T-cell (primary cell): Measurements from ENCODE around the gene UBE2J1. TPM values are rescaled to one million over a fixed set of nuclear protein-coding genes. Genes with fewer than 3 reads are reported as not detected.
"Not testable (repeated sequence)": the region's sequence is repeated elsewhere in the genome, so short reads cannot be mapped to it uniquely, and the experiment has no call there.

Experiments used
- ATAC-seq, 4 experiments: fragments of 200-7000 bp in 3 of 4; fragments of 150-1000 bp in 1 of 4; cut with Tn5 transposase; replicated peaks in 1 of 4; 1 replicate in 3 of 4; 2 replicates in 1 of 4; pipeline ENCODE4 v1.10.0; 2021; ENCODE audit warnings: moderate library complexity in 3 of 4, mild to moderate bottlenecking in 2 of 4, moderate number of reproducible peaks in 1 of 4
- CTCF ChIA-PET, 2 donors: fragments of 300-600 bp; sonication (Branson Sonifier 250); formaldehyde crosslinking; loops; one replicate each; lab custom pipeline; 2022; ENCODE audit warnings: antibody characterized with exemption in 2 of 2; lab: Charles Lee
- POLR2A ChIA-PET, 2 donors: fragments of 300-600 bp; sonication (Branson Sonifier 250); formaldehyde crosslinking; loops; one replicate each; lab custom pipeline; 2022; ENCODE audit warnings: antibody characterized with exemption in 2 of 2; lab: Charles Lee
- DNase-seq, 35 experiments: peaks; one replicate each; pipeline versions ENCODE4 v3.0.0 to v3.0.0-alpha.2; 2013 to 2023
- H3K27ac ChIP-seq: one replicate; pipeline ENCODE4 v1.5.1; 2013; ENCODE audit warnings: low read length
- H3K27me3 ChIP-seq, 2 experiments: replicated peaks in 1 of 2; 1 replicate in 1 of 2; 2 replicates in 1 of 2; pipeline versions ENCODE4 v1.6.1 to v1.7.0; 2013; ENCODE audit warnings: low read length in 1 of 2, mixed read lengths in 1 of 2; ENCODE audit not compliant: control insufficient read depth in 2 of 2, insufficient read depth in 2 of 2; ENCODE audit errors: extremely low read depth in 1 of 2
- H3K36me3 ChIP-seq, 2 donors: 1 replicate in 1 of 2; 2 replicates in 1 of 2; pipeline versions ENCODE4 v1.6.1 to v1.7.0; 2013; ENCODE audit warnings: low read length in 1 of 2; ENCODE audit not compliant: control insufficient read depth in 2 of 2, insufficient read depth in 1 of 2; ENCODE audit errors: extremely low read depth in 1 of 2
- H3K4me1 ChIP-seq, 2 experiments: 1 replicate in 1 of 2; 2 replicates in 1 of 2; pipeline versions ENCODE4 v1.6.1 to v1.7.0; 2013; ENCODE audit warnings: low read length in 2 of 2, mixed read lengths in 1 of 2; ENCODE audit not compliant: insufficient read depth in 2 of 2, control insufficient read depth in 1 of 2; ENCODE audit errors: extremely low read depth in 1 of 2
- H3K4me3 ChIP-seq, 2 donors: 1 replicate in 1 of 2; 2 replicates in 1 of 2; pipeline versions ENCODE4 v1.5.1 to v1.7.0; 2013; ENCODE audit warnings: mild to moderate bottlenecking in 2 of 2, low read length in 1 of 2, moderate library complexity in 1 of 2; ENCODE audit not compliant: control insufficient read depth in 1 of 2; ENCODE audit errors: extremely low read depth in 1 of 2
- H3K9me3 ChIP-seq: 2 replicates; pipeline ENCODE4 v1.7.0; 2013
- H3K27ac Mint-ChIP-seq, 2 donors: one replicate each; pipeline ENCODE4 v1.8.0; 2020 to 2021; ENCODE audit warnings: mild to moderate bottlenecking in 2 of 2, mixed read lengths in 2 of 2
- H3K27me3 Mint-ChIP-seq, 2 donors: one replicate each; pipeline ENCODE4 v1.8.0; 2021 to 2022; ENCODE audit warnings: mixed read lengths in 2 of 2
- H3K36me3 Mint-ChIP-seq: one replicate; pipeline ENCODE4 v1.8.0; 2021; ENCODE audit warnings: mixed read lengths
- H3K4me1 Mint-ChIP-seq, 3 donors: one replicate each; pipeline ENCODE4 v1.8.0; 2020 to 2022; ENCODE audit warnings: mixed read lengths in 3 of 3, mild to moderate bottlenecking in 1 of 3
- H3K4me3 Mint-ChIP-seq, 3 donors: one replicate each; pipeline ENCODE4 v1.8.0; 2020 to 2022; ENCODE audit warnings: mild to moderate bottlenecking in 3 of 3, mixed read lengths in 3 of 3, moderate library complexity in 3 of 3
- H3K9me3 Mint-ChIP-seq, 3 donors: one replicate each; pipeline ENCODE4 v1.8.0; 2020 to 2022; ENCODE audit warnings: mixed read lengths in 3 of 3
- WGBS: methylation state at CpG from one replicate; pipeline ENCODE4 v1.1.5; 2013; ENCODE audit warnings: missing lambda C conversion rate; ENCODE audit not compliant: insufficient coverage; 5-methylcytosine and 5-hydroxymethylcytosine counted together
- total RNA-seq, 35 experiments: library from RNA in 6 of 35; stranded (reverse) in 6 of 35; fragments of 120-200 nt in 1 of 35; gene quantifications; one replicate each; pipeline versions ENCODE4 v1.2.1 to v1.2.4 and lab custom pipeline; 2013 to 2026

Gene UBE2J1
- total RNA-seq, 5 donors from 2014 or later (not counting 1 experiment from before 2014, with no cell fraction given): 14.6 to 24.1 (median 22.6) TPM

GRCh38 chr6:89313006-89313405, 39.5 kb downstream of the UBE2J1 start:
- no peaks in the 10 kb centered on the region for H3K9me3 Mint-ChIP-seq
- no peak overlapping the region for H3K4me3 Mint-ChIP-seq
- no peak overlapping the region for H3K27ac ChIP-seq
- no peaks in the 10 kb centered on the region for H3K27me3 ChIP-seq
- H3K36me3 Mint-ChIP-seq: peaks cover 28% of the 10 kb centered on the region
- no peaks in the 10 kb centered on the region for H3K27me3 Mint-ChIP-seq
- no peak for DNase-seq
- POLR2A ChIA-PET: no interaction called here
- no peak overlapping the region for H3K4me3 ChIP-seq
- H3K36me3 ChIP-seq: peaks cover 3 to 4% of the 10 kb centered on the region in 2 donors
- ATAC-seq: no peak
- H3K27ac Mint-ChIP-seq: no peak overlapping the region
- CTCF ChIA-PET: no interaction called here
- H3K9me3 ChIP-seq: no peaks in the 10 kb centered on the region
- WGBS: no CpG with 5 or more reads among the region's 1 CpG
- peaks cover 0 to 3% (median 0%) of the 10 kb centered on the region in 3 donors for H3K4me1 Mint-ChIP-seq
- H3K4me1 ChIP-seq: no peaks in the 10 kb centered on the region

DNA sequence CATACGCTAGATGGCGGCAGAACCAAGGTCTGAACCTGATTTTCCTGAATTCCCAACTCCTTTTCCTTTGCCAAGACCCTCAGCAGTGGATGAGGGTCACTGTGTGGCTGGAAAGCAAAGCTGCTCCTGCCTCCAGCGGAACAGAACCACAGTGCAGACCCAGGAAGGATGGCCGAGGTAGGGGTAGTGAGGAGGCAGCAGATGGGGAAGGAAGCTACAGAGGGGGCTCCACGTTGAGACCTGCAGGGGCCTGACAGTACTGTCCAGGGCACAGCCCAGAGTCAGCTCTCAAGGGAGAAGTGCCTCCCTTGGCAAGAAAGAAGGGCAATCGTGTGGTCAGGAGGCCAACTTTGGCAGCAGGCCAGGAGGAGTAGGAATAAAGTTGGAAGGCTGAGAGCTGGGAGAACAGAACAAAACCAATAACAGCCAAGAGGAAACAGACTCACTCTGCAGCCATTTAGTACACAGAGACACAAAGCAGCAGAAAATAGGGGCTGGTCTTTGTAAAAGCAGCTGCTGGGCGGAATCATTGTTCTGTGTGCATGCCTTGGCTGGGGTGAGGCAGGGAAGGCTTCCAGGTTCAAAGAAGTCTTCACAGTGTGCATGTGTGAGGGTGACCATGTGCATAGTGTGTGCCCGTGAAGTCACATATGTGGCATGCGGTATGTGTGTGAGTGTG, 40.5 kb downstream of the UBE2J1 start:
- POLR2A ChIA-PET: no interaction called here
- Mint-ChIP-seq H3K4me3 (no peak overlapping the region), H3K27ac (no peak overlapping the region), H3K36me3 (peaks cover 21% of the 10 kb centered on the region), H3K27me3 (no peaks in the 10 kb centered on the region), H3K4me1 (peaks cover 0 to 5% (median 0%) of the 10 kb centered on the region in 3 donors), H3K9me3 (no peaks in the 10 kb centered on the region)
- Histone ChIP-seq H3K27ac (no peak overlapping the region), H3K4me1 (no peaks in the 10 kb centered on the region), H3K36me3 (peaks cover 3 to 4% of the 10 kb centered on the region in 2 donors), H3K9me3 (no peaks in the 10 kb centered on the region), H3K27me3 (no peaks in the 10 kb centered on the region), H3K4me3 (no peak overlapping the region)
- DNase-seq: no peak
- CTCF ChIA-PET: interaction anchor here in 1 of 2 donors (0.6 kb wide), 1 partner anchor 266 kb away, joined by 5 read pairs; no protein-coding TSS in a partner anchor
- 77% methylated on average over 5 of the region's 9 CpGs for WGBS
- no peak for ATAC-seq

- peaks cover 3 to 4% of the 10 kb centered on the region in 2 donors for H3K36me3 ChIP-seq
- ChIA-PET POLR2A (no interaction called here), CTCF (no interaction called here)
- ATAC-seq (no peak), DNase-seq (no peak)
- H3K27me3 ChIP-seq: no peaks in the 10 kb centered on the region
- H3K27me3 Mint-ChIP-seq: no peaks in the 10 kb centered on the region
- H3K4me3 Mint-ChIP-seq: no peak overlapping the region
- no peak overlapping the region for H3K27ac ChIP-seq
- H3K4me3 ChIP-seq: no peak overlapping the region
- no peaks in the 10 kb centered on the region for H3K4me1 ChIP-seq
- H3K9me3 Mint-ChIP-seq: no peaks in the 10 kb centered on the region
- peaks cover 0 to 5% (median 0%) of the 10 kb centered on the region in 3 donors for H3K4me1 Mint-ChIP-seq
- 60% methylated on average over 1 of the region's 5 CpGs for WGBS
- H3K27ac Mint-ChIP-seq: no peak overlapping the region
- peaks cover 18% of the 10 kb centered on the region for H3K36me3 Mint-ChIP-seq
- H3K9me3 ChIP-seq: no peaks in the 10 kb centered on the region
These were observed 41.0 kb downstream of the UBE2J1 start for GRCh38 chr6:89311530-89311852.

- peaks cover 3 to 4% of the 10 kb centered on the region in 2 donors for H3K36me3 ChIP-seq
- POLR2A ChIA-PET: no interaction called here
- 88% methylated on average over 7 of the region's 11 CpGs for WGBS
- H3K27ac Mint-ChIP-seq: no peak overlapping the region
- DNase-seq: no peak
- H3K4me3 ChIP-seq: no peak overlapping the region
- H3K27ac ChIP-seq: no peak overlapping the region
- no peak overlapping the region for H3K4me3 Mint-ChIP-seq
- H3K27me3 ChIP-seq: no peaks in the 10 kb centered on the region
- CTCF ChIA-PET: no interaction called here
- ATAC-seq: no peak
- H3K4me1 Mint-ChIP-seq: peaks cover 0 to 5% (median 0%) of the 10 kb centered on the region in 3 donors
- H3K9me3 ChIP-seq: no peaks in the 10 kb centered on the region
- H3K9me3 Mint-ChIP-seq: no peaks in the 10 kb centered on the region
- peaks cover 14% of the 10 kb centered on the region for H3K36me3 Mint-ChIP-seq
- H3K27me3 Mint-ChIP-seq: no peaks in the 10 kb centered on the region
- no peaks in the 10 kb centered on the region for H3K4me1 ChIP-seq
These were observed 41.6 kb downstream of the UBE2J1 start for GRCh38 chr6:89310929-89311328.

DNA sequence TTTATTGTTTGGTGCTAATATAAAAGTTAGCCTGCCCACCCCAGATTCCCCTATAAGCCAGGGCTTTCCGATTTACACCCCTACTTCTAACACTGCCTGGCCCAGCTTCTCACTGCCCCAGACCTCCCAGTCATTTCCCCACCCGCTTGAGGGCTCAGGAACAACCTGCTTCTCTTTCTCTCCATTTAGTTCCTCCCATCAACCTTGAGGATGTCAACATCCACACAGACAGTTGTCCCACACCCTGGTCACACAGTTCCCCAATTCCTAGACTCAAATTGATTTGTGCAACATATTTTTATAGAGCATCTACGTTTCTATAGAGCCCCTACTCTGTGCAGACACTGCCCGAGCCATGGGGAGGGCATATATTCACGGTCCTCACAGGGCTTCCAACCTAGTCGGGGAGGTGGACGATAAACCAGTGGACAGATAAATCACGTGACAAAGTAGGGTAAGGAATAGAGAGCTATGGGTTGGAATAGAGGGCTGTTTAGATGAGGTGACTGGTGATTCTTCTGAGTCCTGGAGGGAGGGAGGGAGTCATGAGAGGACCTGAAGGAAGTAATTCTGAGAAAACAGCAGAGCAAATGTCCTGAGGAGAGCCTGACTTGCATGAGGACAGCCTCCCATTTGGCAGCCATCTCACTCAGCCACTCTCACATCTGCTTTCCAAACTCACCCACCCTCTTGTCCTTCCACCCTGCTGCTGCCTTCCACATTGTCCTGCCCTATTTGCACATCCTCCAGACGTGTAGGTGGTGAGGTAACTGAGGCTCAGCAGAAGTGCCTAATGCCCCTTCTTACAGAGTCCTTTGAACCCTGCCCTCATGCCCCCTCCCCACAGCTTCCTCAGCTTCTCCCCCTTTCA, 43.8 kb downstream of the UBE2J1 start:
- CTCF ChIA-PET: no interaction called here

DNA sequence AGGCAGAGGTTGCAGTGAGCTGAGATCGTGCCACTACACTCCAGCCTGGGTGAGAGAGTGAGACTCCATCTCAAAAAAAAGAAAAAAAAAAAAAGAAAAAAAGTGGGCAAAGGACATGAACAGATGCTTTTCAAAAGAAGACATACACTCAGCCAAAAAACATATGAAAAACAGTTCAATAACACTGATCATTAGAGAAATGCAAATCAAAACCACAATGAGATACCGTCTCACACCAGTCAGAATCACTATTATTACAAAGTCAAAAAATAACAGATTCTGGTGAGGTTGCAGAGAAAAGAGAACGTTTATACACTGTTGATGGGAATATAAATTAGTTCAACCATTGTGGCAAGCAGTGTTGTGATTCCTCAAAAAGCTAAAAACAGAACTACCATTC, 48.0 kb downstream of the UBE2J1 start:
- H3K27ac Mint-ChIP-seq, H3K4me3 Mint-ChIP-seq, H3K27me3 ChIP-seq, DNase-seq, H3K27ac ChIP-seq, H3K9me3 Mint-ChIP-seq, H3K36me3 ChIP-seq, ATAC-seq, POLR2A ChIA-PET, H3K9me3 ChIP-seq, H3K4me1 Mint-ChIP-seq, H3K27me3 Mint-ChIP-seq, H3K36me3 Mint-ChIP-seq, H3K4me1 ChIP-seq, H3K4me3 ChIP-seq: not testable (repeated sequence)
- CTCF ChIA-PET: interaction anchor here in 1 of 2 donors (0.6 kb wide), 1 partner anchor 70 kb away, joined by 6 read pairs; no protein-coding TSS in a partner anchor
- no CpG with 5 or more reads among the region's 3 CpGs for WGBS

More for the DNA sequence above, 43.8 kb downstream of the UBE2J1 start:
- no peak for DNase-seq
- no peak overlapping the region for H3K4me3 ChIP-seq
- H3K27me3 ChIP-seq: no peaks in the 10 kb centered on the region
- Mint-ChIP-seq H3K27me3 (no peaks in the 10 kb centered on the region), H3K4me1 (peaks cover 0 to 5% (median 0%) of the 10 kb centered on the region in 3 donors), H3K27ac (no peak overlapping the region), H3K9me3 (no peaks in the 10 kb centered on the region), H3K4me3 (no peak overlapping the region), H3K36me3 (no peaks in the 10 kb centered on the region)
- H3K36me3 ChIP-seq: no peaks in the 10 kb centered on the region
- WGBS: 93% methylated on average over 7 of the region's 9 CpGs
- H3K9me3 ChIP-seq: no peaks in the 10 kb centered on the region
- no peaks in the 10 kb centered on the region for H3K4me1 ChIP-seq
- no peak overlapping the region for H3K27ac ChIP-seq
- no peak for ATAC-seq
- POLR2A ChIA-PET: interaction anchor here in 1 of 2 donors (0.6 kb wide), 1 partner anchor 99 kb away, joined by 3 read pairs; no protein-coding TSS in a partner anchor
